G401 (cell line): ENCODE data around the gene PRKD1. TPM values are rescaled to one million over a fixed set of nuclear protein-coding genes. Genes with fewer than 3 reads are reported as not detected.
"Not testable (repeated sequence)": the region's sequence is repeated elsewhere in the genome, so short reads cannot be mapped to it uniquely, and the experiment has no call there.

ENCODE experiments used
- DNase-seq: peaks from one replicate; pipeline ENCODE4 v3.0.0-alpha.2; 2015; ENCODE audit warnings: low spot score
- in situ Hi-C: cut with HindIII; loops from 2 replicates; pipeline ENCODE4 v1.10.0; 2016; ENCODE audit warnings: low sequenced_read_pairs, mixed read lengths
- total RNA-seq: library from RNA; depleted of rRNA; stranded (reverse); fragments of >200 nt; shearing (Covaris generic); gene quantifications from 2 replicates; pipeline ENCODE4 v1.2.3, GENCODE V29; 2014

The PRKD1 gene
- total RNA-seq, 1 experiment from 2014 or later, result not detected

DNA sequence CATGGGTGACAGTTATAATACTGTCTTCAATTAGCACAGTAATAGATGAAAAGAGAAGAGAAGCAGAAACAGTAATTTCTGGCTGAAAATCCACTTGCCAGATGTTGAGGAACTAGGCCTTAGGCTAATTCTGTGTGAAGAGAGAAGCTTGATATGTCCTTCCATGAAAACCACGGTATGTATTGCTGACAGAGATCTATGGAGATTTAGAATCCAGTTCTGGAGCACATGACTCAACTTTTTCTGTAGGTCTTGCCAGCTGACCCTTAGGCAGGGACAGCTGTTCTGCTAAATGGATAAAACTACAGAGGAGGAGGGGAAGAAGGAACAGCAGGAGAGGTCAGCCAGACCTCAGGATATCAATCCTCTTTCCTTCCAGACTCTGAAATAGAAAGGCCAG, 211.5 kb downstream of the PRKD1 start:
- DNase-seq, result no peak
- in situ Hi-C loops, result no loop called here

DNA sequence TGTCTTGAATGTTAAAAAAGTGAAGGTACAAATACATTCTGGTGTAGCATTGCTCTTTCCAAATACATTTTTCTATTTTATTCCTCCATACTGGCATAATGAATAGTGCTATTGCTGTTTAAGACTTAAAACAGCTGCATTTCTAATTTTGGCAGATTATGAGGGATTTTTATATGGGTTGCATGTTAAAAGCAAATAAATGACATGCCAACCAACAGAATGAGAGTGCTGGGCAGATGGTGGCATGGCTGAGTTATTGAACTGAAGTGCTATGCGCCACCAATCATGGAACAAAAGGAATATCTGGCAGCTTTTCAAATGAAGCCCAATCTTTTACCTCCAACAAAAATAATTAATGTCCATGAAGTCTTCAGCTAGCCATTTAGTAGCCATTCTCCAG, 215.0 kb downstream of the PRKD1 start:
- DNase-seq, result no peak
- in situ Hi-C loops, result no loop called here

DNA sequence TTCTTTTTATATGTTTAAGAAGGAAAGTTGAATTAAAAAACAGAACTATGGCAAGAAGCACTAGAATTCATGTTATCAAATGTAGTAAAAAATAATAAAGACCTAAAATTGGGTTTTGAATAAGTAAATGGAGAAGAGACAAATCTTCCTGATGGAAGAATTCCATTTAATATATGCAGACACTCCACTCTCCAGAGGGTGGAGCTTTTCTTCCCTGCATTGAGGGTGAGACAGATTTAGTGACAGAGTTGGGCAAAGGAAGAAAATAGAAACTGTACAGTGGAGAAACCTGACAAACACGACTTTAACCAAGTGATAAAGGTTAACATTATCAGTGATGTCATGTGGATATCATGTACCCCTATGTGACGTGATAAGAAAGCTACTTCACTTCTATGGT, 217.6 kb downstream of the PRKD1 start:
- in situ Hi-C loops, result no loop called here

DNA sequence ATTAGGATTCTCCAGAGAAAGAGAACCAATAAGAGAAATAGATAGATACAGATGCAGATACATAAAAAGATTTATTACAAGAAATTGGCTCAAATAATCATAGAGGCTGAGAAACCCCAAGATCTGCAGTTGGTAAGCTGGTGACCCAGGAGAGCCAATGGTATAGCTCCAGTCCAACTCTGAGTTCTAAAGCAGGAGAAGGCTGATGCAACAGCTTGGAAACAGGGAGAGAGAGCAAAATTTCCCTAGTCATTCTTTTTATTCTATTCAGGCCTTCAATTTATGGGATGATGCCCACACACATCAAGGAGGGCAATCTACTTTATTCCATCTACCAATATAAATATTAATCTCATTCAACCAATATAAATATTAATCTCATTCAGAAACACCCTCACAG, 218.2 kb downstream of the PRKD1 start:
- in situ Hi-C loops, result no loop called here
- no peak for DNase-seq

More for the DNA sequence above, 217.6 kb downstream of the PRKD1 start:
- no peak for DNase-seq

DNA sequence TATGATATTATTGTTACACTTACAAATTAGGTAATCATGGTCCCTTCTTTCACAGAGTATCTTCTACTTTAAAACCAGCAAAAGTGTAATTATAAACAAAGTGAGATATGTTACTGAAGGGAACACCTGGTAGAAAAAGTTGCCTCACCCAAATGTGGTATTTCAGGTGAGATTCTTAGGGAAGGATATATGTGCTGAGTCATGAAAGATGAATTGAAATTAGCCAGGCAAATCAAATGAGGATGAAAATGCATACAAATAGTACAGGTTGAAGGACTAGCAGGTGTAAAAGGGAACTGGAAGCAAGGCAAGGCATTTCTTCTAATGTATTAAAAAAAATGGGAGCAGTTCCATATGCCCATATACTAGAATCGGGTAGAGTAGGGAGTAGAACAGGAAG, 220.9 kb downstream of the PRKD1 start:
- no peak for DNase-seq
- in situ Hi-C loops, result no loop called here

DNA sequence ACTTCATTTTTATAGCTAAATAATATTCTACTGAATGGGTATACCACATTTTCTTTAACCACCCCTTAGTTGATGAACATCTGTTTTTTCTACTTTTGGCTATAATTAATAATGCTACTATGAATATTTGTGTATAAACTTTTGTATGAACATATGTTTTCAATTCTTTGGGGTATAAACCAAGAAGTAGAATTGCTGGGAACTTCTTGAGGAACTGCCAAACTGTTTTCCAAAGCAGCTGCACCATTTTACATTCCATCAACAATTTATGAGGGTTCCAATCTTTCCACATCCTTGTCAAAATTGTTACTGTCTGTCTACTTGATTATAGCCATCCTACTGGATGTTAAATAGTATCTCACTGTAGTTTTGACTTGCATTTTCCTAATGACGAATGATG, 221.8 kb downstream of the PRKD1 start:
- DNase-seq, result no peak
- in situ Hi-C loops, result no loop called here

DNA sequence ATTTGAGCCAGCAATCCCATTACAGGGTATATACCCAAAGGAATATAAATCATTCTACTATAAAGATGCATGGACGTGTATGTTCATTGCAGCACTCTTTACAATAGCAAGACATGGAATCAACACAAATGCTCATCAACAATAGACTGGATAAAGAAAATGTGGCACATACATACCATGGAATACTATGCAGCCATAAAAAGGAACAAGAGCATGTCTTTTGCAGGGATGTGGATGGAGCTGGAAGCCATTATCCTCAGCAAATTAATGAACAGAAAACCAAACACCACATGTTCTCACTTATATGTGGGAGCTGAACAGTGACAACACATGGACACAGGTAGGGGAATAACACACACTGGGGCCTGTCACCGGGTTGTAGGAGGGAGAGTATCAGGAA, 238.1 kb downstream of the PRKD1 start:
- DNase-seq, in situ Hi-C loops: not testable (repeated sequence)

DNA sequence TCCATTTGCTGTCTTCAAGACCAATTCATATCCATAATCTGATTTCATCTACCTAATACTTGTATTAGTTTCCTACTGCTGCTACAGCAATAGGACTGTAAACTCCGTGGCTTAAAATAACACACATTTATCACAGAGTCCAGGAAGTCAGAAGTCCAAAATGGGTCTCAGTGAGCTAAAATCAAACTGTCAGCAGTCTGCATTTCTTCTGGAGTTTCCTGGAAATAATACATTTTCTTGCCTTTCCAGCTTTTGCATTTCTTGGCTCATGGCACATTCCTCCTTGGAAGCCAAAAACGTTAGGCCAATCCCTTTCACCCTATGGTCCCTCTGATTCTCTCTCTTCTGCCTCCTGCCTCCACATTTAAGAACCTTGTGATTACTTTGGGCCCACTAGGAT, 239.8 kb downstream of the PRKD1 start:
- no peak for DNase-seq
- in situ Hi-C loops, result no loop called here

DNA sequence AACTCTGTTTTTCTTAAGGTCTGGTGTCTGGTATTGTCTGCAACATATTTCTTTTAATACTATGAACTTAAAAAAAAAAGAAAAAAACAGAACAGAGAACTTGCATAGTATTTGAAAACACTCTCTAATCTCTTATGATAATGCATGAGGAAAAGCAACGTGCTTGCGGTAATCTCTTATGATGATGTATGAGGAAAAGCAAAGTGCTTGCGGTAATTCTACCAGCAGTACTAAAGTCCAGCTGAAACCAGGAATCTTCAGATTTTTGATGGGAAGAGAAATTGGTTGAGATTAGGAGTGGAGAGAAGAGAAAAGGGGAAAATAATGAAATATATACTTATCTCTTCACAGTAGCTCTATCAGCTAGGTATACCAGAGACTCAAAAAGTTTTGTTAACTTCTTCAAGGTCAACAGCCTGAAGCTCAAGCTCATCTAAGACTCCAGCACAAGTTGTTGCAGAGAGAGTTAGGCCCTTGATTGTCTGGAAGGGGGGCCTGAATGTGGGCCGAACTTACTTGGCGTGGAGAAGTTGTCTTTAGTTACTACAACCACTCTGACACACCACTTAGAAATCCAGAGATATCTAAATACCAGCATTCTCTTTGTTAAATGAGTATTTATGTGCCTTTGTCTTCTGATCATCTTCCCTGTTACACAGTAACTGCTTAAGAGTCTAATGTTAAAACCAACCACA, 240.4 kb downstream of the PRKD1 start:
- in situ Hi-C loops, result no loop called here
- no peak for DNase-seq

DNA sequence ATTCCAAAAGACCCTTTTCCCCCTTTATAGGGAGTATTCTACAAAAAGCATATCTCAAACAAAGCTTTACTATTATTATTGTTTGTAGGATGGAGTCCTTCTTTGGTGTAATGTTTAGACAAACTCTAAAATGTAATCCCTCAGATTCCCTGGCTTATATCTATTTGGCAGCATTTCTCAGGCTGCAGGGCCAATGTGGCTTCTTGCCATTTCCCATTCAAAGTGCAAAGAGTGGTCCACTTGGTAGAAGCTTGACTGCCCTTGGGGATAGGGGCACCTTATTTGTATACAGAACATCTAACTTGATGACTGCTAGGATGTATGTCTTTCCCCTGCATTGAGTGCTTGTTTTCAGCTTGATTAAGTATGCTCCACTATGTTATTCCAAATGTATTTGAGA, 242.7 kb downstream of the PRKD1 start:
- no peak for DNase-seq
- in situ Hi-C loops, result no loop called here

DNA sequence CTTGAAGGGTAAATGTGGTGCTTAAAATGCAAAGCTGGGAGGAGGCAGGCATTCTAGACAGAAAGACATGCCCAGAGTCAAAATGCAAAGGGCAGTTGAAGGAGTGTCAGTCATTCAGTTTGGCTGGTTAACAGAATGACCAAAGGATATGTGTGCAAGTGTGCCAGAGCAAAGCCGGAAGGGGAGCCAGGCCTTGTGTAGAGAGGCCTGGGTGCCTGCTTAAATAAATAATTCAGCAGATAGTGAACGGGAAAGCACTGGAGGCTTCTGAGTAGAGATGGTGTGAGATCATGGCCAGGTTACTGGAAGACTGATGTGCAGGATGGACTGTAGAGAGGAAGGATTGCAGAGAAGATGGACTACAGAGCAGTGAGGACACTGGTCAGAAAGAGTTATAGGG, 244.9 kb downstream of the PRKD1 start:
- no peak for DNase-seq
- in situ Hi-C loops, result no loop called here

DNA sequence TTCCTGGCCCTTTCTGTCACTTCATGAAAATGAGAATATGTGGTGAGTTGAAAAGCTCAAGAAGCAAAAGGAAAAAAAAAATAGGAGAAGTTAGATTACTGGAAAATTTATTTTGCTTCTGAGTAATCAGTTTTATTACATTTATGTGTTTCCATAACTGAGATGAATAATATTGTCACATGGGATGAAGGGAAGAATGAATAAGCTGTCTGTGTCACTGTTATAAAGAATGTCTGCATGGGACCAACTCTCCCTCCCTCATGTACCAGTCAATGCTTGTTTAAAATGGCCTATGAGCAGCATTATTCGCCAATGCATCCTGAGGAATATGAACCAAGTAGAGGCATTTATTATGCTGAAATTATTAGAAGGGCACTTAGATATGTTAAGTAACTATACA, 246.3 kb downstream of the PRKD1 start:
- DNase-seq, result no peak
- in situ Hi-C loops, result no loop called here

DNA sequence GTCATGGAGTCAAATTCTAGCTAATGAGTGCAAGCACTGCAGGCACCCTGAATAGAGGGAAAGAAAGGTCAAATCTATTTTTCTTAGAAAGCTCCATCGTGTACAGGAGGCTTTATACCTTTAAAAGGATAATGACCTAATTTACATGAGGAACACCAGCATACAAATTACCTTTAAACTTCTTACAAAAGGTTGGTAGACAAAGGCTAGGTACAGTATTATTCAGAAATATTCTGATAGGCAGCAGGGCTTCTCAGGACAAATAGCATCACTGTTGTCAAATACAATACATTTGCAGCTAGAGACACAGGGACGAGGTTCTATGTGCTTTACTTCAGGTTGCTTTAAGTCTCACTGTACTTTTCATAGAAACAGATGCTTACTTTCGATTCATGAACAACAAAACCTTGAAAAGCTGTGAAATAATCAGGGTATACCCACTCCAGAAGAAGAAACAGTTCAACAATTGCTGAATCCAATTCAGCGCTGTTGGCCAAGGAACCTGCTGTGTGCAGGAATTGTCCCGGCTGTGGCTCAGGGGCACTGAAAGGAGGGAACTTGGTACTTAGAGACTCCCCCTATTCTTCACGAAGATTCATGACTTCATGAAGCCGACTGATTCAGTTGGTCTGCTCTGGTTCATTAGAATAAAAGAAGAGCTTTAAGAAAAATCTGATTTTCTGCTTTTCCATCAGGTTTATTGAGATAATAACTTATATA, 252.9 kb downstream of the PRKD1 start:
- DNase-seq, result no peak
- in situ Hi-C loops, result no loop called here

DNA sequence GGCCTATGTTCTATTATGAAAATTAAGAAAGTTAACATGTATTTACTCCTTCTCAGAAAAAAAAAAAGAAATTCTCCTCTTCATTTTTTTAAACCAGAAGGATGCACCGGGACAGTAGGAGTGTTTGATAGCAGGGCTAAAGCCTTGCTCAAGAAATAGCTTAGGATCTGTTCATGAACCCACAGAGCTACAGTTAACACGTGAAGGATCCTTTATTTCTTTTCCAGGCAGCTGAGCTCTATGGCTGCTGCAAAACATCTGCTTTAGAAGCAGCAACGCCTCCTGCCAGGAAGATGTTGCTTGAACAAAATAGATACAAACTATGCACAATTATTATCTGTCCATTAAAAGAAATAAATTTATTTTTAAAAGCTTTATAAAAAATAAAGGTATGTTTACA, 254.8 kb downstream of the PRKD1 start:
- DNase-seq, result no peak
- in situ Hi-C loops, result no loop called here

DNA sequence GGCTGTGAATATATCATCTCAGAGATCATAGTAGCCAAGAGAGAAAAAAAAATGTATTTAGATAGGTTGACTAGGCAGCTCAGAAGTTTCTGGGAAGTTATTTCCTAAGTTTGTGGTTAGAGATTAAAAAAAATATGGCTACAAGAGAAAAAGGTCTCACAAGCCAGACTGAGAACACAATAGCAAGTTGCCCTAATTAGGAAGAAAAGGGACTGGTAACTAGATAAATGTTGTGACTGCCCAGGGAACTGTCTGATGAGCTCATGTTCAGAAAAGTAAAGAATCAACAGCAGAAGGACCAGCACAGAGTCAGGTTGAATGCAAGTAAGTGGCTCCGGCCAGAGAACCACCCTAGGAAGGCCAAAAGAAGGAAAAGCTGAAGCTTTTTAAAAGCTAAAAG, 256.6 kb downstream of the PRKD1 start:
- DNase-seq, result no peak
- in situ Hi-C loops, result no loop called here

DNA sequence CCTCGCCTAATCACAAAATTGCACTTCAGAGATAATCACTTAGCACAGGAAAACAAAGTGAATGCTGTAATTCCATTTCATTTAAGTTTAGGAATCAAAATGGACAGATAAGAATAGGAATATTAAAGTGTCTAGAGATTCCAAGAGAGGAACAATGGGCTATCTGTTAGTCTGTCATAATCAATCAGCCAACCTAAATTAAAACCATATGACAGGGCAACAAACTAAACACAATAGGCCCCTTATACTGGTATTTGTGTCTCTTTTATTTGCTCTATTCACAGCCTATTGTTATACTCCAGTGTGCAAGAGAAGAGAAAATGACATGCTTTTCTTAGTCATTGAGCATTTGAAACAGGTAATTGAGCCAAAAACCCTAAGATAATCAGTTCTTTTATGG, 259.4 kb downstream of the PRKD1 start:
- no peak for DNase-seq
- in situ Hi-C loops, result no loop called here

DNA sequence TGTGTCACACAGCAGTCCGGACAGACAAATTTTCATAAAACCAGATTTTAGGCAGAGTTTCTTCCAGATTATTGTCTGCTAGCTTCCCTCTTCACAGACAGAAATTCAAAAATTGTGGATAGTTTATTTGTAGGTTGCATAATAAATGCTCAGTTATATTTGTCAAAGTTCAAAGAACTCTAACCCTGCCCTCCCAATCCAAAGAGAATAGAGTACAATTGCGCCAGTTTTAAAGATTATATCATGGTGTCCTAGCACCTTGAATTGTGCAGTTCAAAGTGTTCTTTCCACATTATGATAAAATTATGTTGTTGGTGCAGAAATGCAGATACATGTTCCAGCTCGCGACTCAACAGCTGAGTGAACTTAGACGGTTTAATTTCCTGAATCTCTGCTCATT, 263.1 kb downstream of the PRKD1 start:
- DNase-seq, result no peak
- in situ Hi-C loops, result no loop called here

DNA sequence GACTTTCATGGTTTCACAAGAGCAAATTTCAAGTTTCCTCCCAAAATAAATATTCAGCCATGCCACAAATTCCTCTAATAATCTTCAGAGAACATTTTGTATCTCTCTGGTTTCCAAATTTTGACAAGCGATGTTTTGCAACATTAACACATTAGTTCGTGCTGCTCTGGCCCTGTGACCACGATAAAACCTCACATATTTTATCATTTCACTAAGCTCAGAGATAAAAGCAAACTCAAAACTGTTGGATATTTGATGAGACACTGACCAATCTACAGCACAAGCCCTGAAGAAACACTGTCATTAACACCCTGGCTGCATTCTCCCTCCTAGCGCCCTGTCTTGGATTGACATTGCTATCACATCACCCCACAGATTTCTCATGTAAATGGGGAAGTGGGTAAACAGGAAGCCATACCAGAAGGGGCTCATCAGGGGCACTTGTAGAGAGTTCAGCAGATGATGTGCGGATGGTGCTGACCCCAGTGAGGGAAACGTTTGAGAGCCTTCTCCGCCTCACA, 264.3 kb downstream of the PRKD1 start:
- DNase-seq, result no peak
- in situ Hi-C loops, result no loop called here

DNA sequence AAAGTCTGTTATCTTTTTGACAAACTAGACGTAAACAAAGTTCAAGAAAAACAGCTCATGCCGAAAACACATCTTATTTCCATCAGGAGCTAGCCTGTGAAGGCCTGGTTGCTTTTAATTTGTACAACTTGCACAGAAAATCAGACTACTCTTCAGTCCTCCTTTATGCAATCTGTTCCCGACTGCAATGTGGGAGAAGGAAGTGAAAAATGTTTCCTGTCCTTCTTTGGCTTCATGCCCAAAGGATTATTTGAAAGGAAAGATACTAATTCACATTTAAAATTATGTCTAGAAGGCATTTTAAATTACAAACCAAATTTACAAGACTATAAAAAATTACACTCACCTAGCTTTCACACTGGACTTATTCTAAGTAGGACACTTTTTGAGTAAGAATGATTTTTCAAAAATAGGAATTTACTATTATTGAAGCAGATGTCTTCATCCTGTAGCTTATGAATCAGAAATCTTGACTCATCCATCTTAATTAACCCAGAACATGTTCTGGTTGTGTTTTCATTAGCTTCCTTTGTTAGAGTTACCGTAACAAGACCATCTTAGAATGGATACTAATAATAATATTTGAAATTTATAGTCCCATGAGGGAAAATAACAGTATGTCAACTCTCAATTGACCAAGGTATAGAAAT, 272.6 kb downstream of the PRKD1 start:
- DNase-seq, result no peak
- in situ Hi-C loops, result no loop called here

DNA sequence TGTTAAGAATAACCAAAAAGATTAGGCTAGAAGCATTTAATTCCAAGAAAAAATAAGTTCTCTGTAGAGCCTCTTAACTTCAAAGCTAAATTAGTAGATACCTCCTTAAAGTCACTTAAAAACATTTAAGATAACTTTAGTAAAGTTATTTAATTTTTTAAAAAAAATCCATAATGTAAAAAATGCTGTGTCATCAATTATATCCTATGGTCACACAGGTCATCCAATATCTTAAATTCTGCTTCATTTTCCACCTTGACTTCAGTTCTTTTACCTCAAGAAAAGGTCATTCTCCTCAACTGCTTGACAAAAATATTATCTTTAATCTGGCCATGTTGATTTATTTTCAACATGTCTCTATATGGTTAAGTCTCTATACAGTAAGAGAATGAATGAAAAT, 274.3 kb downstream of the PRKD1 start:
- in situ Hi-C loops, result no loop called here
- DNase-seq, result no peak
